Ishikawa (cell line): ENCODE data around the gene COL9A1.

ENCODE experiments used
- EP300 ChIP-seq: IDR thresholded peaks from 2 replicates; pipeline ENCODE4 v1.6.1; 2012; ENCODE audit warnings: borderline replicate concordance
- FOXM1 ChIP-seq: IDR thresholded peaks from 2 replicates; pipeline ENCODE4 v1.6.1; 2012; ENCODE audit warnings: low read depth, borderline replicate concordance
- TAF1 ChIP-seq: IDR thresholded peaks from 2 replicates; pipeline ENCODE4 v1.6.1; 2012; ENCODE audit warnings: low read depth, mild to moderate bottlenecking
- YY1 ChIP-seq: IDR thresholded peaks from 2 replicates; pipeline ENCODE4 v1.6.1; 2012; ENCODE audit warnings: low read depth
- TF ChIP-seq, protein P1 (sequence below): IDR thresholded peaks from 2 replicates; pipeline ENCODE4 v1.6.1; 2012; ENCODE audit warnings: low read depth, mild to moderate bottlenecking
- TF ChIP-seq, protein P2 (sequence below): IDR thresholded peaks from 2 replicates; pipeline ENCODE4 v1.6.1; 2012

- TF ChIP-seq, protein P1, sequence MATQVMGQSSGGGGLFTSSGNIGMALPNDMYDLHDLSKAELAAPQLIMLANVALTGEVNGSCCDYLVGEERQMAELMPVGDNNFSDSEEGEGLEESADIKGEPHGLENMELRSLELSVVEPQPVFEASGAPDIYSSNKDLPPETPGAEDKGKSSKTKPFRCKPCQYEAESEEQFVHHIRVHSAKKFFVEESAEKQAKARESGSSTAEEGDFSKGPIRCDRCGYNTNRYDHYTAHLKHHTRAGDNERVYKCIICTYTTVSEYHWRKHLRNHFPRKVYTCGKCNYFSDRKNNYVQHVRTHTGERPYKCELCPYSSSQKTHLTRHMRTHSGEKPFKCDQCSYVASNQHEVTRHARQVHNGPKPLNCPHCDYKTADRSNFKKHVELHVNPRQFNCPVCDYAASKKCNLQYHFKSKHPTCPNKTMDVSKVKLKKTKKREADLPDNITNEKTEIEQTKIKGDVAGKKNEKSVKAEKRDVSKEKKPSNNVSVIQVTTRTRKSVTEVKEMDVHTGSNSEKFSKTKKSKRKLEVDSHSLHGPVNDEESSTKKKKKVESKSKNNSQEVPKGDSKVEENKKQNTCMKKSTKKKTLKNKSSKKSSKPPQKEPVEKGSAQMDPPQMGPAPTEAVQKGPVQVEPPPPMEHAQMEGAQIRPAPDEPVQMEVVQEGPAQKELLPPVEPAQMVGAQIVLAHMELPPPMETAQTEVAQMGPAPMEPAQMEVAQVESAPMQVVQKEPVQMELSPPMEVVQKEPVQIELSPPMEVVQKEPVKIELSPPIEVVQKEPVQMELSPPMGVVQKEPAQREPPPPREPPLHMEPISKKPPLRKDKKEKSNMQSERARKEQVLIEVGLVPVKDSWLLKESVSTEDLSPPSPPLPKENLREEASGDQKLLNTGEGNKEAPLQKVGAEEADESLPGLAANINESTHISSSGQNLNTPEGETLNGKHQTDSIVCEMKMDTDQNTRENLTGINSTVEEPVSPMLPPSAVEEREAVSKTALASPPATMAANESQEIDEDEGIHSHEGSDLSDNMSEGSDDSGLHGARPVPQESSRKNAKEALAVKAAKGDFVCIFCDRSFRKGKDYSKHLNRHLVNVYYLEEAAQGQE = no peak
- no peak for TF ChIP-seq YY1
- TF ChIP-seq FOXM1 = no peak
- no peak for TF ChIP-seq TAF1
- TF ChIP-seq EP300 = no peak
- TF ChIP-seq, protein P2, sequence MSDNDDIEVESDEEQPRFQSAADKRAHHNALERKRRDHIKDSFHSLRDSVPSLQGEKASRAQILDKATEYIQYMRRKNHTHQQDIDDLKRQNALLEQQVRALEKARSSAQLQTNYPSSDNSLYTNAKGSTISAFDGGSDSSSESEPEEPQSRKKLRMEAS = no peak
Measured at GRCh38 chr6:70338775-70339174, 35.9 kb upstream of the COL9A1 start.
